CD4-positive, alpha-beta T cell treated with Interleukin-15 for 4 hours (primary cell): ENCODE data around the gene P2RY6.
"Not testable (repeated sequence)": the region's sequence is repeated elsewhere in the genome, so short reads cannot be mapped to it uniquely, and the experiment has no call there.

Experiments
- DNase-seq: peaks from one replicate; pipeline ENCODE4 v3.0.0-alpha.2; 2020; ENCODE audit warnings: low spot score

The P2RY6 gene

GRCh38 chr11:73260127-73260457, 12.0 kb upstream of the P2RY6 start:
- DNase-seq = no peak

DNA sequence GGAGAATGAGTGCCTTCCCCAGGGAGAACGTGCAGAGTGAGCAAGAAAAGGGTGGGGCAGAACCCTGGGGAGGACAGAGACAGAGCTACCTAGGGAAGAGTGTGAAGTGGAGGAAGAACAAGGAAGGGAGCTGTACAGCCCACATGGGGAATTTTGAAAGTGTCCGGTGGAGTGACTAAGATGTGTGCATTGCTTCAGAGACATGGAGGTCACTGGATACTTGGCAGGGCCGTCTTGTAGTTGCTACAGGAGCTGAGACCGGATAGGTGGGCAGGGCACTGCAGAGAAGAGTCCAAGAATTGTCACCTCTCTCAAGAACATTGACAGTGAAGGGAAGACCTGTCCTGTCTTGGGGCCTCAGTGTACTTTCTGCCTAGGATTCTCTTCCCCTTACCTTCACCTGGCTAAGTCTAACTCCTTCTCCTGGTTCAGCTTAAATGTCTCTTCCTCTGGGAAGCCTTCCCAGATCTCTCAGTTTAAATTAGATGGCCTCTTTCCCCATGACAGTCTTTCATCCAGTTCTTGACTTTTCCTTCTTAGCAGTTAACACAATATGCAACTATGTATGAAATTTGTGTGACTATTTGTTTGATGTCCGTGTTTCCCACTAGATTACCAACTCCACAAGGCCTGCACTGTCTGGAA, 9.2 kb upstream of the P2RY6 start:
- DNase-seq = no peak

GRCh38 chr11:73263640-73264039, 8.5 kb upstream of the P2RY6 start:
- DNase-seq = no peak

- no peak for DNase-seq
These were observed 6.8 kb upstream of the P2RY6 start for GRCh38 chr11:73265278-73265810.

DNA sequence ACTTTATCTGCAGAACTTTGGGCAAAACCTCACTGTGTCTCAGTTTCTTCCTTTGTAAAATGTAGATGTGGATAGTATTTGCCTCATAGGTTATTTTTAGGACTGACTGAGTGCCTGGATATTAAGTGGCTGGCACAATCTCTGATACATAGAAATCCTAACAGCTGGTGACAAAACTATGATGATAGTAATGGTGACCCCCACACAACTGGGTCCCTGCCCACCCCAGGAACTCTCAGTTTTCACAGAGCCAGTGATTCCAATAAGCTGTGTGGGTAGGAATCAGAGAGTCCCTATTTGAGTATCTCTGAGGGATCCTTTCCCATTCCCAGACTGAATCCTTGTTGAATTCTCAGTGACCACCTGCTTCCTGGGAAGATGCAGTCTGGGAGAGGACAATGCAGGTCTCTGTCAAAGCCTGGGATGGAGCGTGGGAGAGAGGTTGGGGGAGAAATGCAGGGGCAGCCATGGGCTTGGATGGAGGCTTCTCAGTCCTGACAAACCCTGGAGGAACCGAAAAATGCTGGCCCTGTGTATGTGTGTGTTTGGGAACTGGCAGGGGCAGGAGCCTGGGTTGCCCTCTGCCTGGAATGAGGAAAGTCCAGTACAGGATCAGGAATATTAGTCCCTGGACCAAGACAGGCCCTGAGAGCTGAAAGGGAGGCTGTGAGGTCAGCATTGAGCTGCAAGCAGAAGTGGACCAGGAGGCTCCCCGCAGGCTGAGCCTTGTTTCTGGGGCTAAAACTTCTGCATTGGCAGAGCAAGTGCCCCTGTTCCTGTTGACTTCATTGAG, 6.1 kb upstream of the P2RY6 start:
- no peak for DNase-seq

- no peak for DNase-seq
These were observed 5.5 kb upstream of the P2RY6 start for GRCh38 chr11:73266646-73267020.

DNA sequence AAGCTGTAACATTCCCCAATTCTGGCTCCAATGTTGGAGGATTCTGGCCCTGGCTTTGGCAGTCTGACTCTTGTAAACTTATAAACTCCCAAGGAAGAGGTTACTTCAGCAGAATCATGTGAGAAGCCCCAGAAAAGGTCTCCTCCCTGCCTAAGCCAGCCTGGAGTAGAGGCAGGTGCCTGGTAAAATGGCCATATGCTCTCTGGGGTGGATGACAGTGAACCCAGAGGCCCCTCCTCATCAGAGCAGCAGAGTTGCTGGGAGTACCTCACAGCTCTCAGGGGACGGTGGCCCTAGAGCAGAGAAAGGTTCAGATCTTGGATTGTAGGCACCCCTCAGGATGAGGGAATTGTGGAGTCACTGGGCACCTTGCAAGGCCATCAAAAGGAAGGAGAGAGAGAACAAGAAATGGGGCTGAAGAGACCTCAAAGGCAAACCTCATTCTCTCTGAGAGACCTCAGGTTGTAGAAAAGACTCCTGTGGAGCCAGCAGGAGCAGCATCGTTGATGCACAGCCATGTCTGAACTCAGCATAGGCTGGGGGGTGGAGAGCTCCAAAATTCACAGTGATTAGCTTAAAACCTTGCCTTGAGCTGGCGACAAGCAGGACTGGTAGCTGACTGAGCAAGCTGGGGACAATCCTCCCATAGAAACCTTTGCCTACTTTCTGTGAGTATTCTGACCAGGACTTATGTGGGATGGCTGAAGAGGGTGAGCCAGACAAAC, 4.9 kb upstream of the P2RY6 start:
- DNase-seq = no peak

- no peak for DNase-seq
These were observed 4.1 kb upstream of the P2RY6 start for GRCh38 chr11:73267906-73268540.

DNA sequence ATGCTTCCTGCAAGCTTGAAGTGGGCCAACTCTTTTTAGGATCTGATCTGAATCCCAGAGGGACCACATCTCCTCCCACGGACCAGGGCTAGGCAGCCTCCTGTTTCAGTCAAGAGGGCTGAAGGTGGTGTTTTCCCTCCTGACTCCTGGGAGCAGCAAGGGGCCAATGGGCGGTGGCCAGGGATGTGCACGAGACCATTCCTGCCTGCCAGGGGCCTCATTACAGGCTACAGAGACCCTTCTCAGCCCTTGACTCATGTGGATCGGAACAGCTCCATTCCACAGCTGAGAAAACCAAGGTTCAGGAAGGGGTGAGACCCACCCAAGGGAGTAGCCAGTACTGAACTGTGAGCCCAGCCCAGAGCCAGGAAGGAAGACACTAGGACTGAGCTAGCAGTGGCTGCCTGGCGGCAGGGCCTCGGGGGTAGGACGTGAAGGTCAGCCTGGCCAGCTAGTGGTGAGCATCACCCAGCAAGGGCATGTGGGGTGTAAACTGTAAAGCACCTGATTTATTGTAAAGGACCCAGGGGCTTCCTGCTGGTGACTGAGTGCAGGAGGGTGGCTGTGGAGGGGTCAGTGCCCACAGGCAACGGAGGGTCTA, 3.4 kb upstream of the P2RY6 start:
- no peak for DNase-seq

DNA sequence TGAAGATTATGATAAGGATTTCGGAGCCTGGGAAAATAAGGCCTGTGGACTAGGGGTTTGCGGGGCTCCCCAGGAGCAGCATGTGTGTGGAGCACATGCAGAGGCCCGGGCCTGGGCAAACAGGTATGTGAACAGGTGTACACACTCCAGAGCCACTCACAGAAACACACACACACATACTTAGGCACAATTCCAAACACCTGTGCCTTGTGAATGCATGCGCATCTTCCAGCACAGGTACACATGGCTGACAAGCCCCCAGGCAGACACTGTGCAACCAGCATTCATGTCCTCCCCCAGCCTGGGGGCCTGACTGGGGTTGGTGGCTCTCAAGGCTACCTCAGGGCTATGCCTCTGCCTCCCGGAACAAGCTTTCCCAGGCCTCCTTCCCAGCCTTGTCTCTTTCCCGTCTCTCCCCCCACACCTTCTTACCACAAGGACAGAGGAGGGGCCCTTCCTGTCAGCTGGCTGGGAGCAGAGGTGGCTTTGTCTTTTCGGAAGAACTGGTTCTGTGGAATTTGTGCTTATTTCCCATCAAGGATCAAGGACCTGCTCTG, 2.6 kb upstream of the P2RY6 start:
- DNase-seq = no peak

GRCh38 chr11:73270016-73270854, 1.9 kb upstream of the P2RY6 start:
- no peak for DNase-seq

DNA sequence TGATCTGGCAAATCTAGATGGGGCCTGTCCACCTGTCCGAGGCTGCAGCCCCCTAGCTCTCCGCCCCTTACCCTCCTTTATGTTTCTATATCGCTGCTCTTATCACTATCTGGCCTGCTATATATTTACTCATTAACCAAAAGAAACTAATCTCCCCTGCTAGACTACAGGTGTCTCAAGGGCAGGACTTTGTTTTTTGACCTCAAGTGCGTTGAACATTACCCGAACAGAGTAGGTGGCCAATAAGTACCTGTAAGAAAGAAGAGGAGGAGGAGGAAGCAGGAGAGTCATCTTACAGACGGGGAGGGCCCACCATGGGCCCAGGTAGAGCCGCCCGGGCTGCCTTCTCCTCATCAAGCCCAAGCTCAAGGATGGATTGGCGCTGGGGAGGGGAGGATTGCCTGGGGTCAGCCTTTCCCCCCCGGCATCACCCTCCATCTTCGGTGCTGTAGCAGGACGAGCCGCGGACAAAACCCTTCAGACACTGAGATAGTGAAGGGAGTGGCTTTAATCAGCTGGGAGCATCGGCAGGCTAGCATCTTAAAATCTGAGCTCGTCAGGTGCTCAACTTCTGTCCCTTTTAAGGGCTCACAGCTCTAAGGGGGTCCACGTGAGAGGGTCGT, 1.2 kb upstream of the P2RY6 start:
- DNase-seq = no peak

DNA sequence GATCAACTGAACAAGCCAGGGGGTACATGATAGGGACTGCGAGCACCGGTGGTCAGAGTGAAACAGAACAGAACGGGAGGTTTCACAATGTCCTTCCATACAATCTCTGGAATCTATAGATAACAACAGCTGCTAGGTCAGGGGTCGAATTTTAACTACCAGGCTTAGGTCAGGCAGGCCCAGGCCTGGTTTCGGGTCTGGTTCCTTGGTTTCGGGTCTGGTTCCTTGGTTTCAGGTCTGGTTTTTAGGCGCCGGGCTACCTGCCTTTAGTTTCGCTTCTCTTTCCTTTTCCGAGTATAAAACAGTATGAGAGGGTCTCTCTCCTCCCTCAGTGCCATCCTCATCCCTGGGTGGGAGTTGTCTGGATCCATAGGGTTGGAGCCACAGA, 666 bp upstream of the P2RY6 start:
- DNase-seq = not testable (repeated sequence)

GRCh38 chr11:73272680-73273038, 521 bp downstream of the P2RY6 start:
- DNase-seq = no peak

GRCh38 chr11:73273222-73273895, 1.2 kb downstream of the P2RY6 start:
- no peak for DNase-seq

DNA sequence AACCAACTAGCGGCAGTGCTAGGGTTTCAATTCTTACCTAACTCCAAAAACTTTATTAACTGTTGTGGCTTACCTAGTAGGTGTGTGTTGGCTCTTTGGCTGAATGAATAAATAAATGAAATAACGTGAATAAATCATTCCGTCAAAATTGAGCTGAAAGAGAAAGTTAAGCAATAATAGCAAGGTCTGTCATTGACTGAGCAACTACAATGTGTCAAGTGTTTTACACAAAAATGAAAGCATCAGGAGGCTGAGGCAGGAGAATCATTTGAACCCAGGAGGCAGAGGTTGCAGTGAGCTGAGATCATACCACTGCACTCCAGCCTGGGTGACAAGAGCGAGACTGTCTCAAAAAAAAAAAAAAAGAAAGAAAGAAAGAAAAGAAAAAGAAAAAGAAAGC, 2.1 kb downstream of the P2RY6 start:
- DNase-seq = not testable (repeated sequence)

DNA sequence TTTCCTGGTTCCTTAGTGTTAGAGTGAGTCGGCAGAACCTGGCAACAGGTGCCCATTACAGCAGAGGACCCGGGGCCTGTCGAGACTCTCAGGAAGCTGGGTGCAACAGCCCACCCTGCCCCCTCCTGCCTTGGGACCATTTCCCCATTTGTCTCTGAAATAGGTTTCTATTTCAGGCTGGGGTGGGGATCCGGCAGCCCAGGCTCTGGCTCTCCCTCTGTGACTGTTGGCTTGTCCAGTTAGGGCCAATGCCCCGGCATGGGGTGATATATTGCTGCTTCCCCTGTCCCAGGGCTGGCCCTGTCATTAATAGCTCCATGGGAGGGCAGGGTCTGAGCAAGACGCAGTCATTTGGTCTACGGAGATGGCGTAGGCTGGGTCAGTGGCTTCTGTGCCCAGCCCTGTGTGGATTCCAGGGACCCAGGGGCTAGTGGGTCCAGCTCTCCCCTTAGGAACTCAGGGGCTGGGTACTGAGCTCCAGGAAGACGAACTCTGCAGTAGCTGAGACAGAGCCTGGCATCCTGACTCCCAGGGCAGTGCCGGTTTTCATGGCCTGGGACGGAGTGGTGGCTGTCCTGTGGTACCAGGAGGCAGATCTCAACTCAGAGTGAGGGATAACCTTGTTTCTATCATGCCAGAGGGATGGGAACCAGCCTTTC, 2.7 kb downstream of the P2RY6 start:
- DNase-seq = no peak

DNA sequence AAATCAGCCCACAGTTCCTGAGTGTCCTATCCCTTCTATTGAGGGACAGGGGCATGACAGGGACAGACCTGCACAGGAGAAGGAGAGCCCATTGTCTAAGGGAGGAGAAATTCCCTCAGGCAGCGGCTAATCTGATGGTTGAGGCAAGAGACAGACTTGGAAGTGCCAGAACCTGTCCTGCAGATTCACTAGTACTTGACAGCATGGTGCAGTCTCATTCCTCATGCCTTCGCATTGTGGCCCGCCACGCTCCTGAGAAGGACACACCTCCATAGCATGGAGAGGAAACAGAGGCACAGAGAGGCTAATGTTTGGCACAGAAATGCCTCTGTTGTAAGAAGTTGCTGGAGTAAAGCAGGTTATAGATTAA, 3.2 kb downstream of the P2RY6 start:
- no peak for DNase-seq

- DNase-seq = no peak
These were observed 5.3 kb downstream of the P2RY6 start for GRCh38 chr11:73277467-73277866.

DNA sequence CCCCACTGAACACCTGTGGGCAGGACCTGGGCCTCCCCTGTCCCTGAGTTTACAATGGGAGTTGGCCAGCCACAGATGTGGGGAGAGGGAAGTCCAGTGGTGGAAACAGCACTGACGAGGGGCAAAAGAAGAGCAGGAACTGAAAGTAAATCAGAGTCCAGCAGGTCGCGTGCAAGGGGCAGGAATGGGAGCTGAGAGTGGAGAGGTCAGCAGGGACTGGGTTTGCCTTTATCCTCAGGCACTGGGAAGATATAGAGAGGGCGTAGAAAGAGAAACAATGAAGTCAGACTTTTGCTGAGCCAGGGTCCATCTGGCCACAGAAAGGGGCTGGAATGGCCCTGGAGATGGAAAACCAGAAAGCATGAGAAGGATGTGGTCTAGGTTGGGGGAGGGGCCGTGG, 8.5 kb downstream of the P2RY6 start:
- DNase-seq = no peak
